K562 (cell line): ENCODE data around the gene TRIM71. TPM values are rescaled to one million over a fixed set of nuclear protein-coding genes. Genes with fewer than 3 reads are reported as not detected.

Source experiments
- ATAC-seq: fragments of 200-7000 bp; cut with Tn5 transposase; 3 replicates; pipeline ENCODE4 v1.9.1; 2020; ENCODE audit warnings: moderate library complexity
- BruUV-seq: library from RNA; stranded (reverse); fragments of 400-500 nt; replicated peaks from 2 replicates; lab custom pipeline; 2021; lab: Mats Ljungman, UMichigan
- CTCF ChIA-PET: fragments of 300-600 bp; formaldehyde crosslinking; extraction: SDS; loops from one replicate; lab custom pipeline; 2021; ENCODE audit warnings: low intra/inter-chr PET ratio; lab: Yijun Ruan, JAX
- POLR2A ChIA-PET: fragments of 300-600, 350-650 bp; sonication (Branson Sonifier 250); formaldehyde crosslinking; extraction: SDS; loops from one replicate; lab custom pipeline; 2021; ENCODE audit warnings: antibody characterized with exemption, inconsistent platforms; lab: Yijun Ruan, JAX
- DNase-seq, 4 experiments: peaks; one replicate each; pipeline versions ENCODE4 v3.0.0 to v3.0.0-alpha.2; 2011 to 2018; ENCODE audit warnings: low spot score in 3 of 4, mixed read lengths in 3 of 4; ENCODE audit errors: extremely low read depth in 1 of 4
- FAIRE-seq: peaks from 2 replicates; lab custom pipeline; 2011; peaks lifted over from hg19 to GRCh38; lab: Jason Lieb, UNC
- H2AFZ ChIP-seq: 2 replicates; pipeline ENCODE4 v1.6.0; 2011; ENCODE audit warnings: low read depth, low read length, control low read depth, inconsistent platforms
- H3K27ac ChIP-seq: fragments of 200-600 bp; 3 replicates; pipeline ENCODE4 v1.8.0; 2011; ENCODE audit warnings: low read depth, mild to moderate bottlenecking, control low read depth, inconsistent platforms, low read length, moderate library complexity, mixed read lengths; ENCODE audit errors: extremely low read depth
- H3K27me3 ChIP-seq, 2 experiments: fragments of 300-600 bp in 1 of 2; 2 replicates in 1 of 2; 3 replicates in 1 of 2; pipeline versions ENCODE4 v1.6.0 to v1.8.0; 2011; ENCODE audit warnings: inconsistent platforms in 2 of 2, low read length in 2 of 2, mild to moderate bottlenecking in 1 of 2, mixed read lengths in 1 of 2, moderate library complexity in 1 of 2; ENCODE audit not compliant: control insufficient read depth in 2 of 2, insufficient read depth in 2 of 2
- H3K36me3 ChIP-seq: fragments of 300-600 bp; 3 replicates; pipeline ENCODE4 v1.8.0; 2011; ENCODE audit warnings: mild to moderate bottlenecking, low read length, inconsistent platforms; ENCODE audit not compliant: control insufficient read depth, insufficient read depth
- H3K4me1 ChIP-seq, 2 experiments: fragments of 200-600 bp in 1 of 2; replicated peaks in 1 of 2; 2 replicates in 1 of 2; 3 replicates in 1 of 2; pipeline versions ENCODE4 v1.5.1 to v1.8.0; 2011; ENCODE audit warnings: inconsistent platforms in 2 of 2, low read length in 2 of 2, mild to moderate bottlenecking in 1 of 2, mixed read lengths in 1 of 2, moderate library complexity in 1 of 2; ENCODE audit not compliant: control insufficient read depth in 2 of 2, insufficient read depth in 2 of 2
- H3K4me2 ChIP-seq: 2 replicates; pipeline ENCODE4 v1.6.1; 2011; ENCODE audit warnings: low read length, control low read depth, inconsistent platforms, mixed read lengths; ENCODE audit not compliant: insufficient read depth
- H3K4me3 ChIP-seq: fragments of 200-600 bp; sonication (generic), shearing (Covaris generic); 2 replicates; pipeline ENCODE4 v1.5.1; 2016; ENCODE audit warnings: control low read depth, inconsistent platforms
- H3K79me2 ChIP-seq: fragments of 200-600 bp; 3 replicates; pipeline ENCODE4 v1.8.0; 2011; ENCODE audit warnings: low read length, inconsistent platforms; ENCODE audit not compliant: control insufficient read depth, insufficient read depth
- H3K9ac ChIP-seq, 2 experiments: 2 replicates each; pipeline versions ENCODE4 v1.6.0 to v1.6.1; 2011; ENCODE audit warnings: low read depth in 2 of 2, low read length in 2 of 2, control low read depth in 1 of 2, inconsistent platforms in 1 of 2, mild to moderate bottlenecking in 1 of 2, mixed read lengths in 1 of 2; ENCODE audit not compliant: insufficient read depth in 1 of 2
- H3K9me1 ChIP-seq: one replicate; pipeline ENCODE4 v1.6.0; 2011; ENCODE audit warnings: inconsistent platforms, mild to moderate bottlenecking, low read length, moderate library complexity; ENCODE audit not compliant: control insufficient read depth, insufficient read depth
- H3K9me3 ChIP-seq: replicated peaks from 2 replicates; pipeline ENCODE4 v1.5.1; 2011; ENCODE audit warnings: low read depth, low read length, inconsistent platforms; ENCODE audit not compliant: control insufficient read depth, insufficient read depth
- H4K20me1 ChIP-seq: replicated peaks from 2 replicates; pipeline ENCODE4 v1.6.1; 2011; ENCODE audit warnings: low read length, inconsistent platforms, mixed read lengths; ENCODE audit not compliant: control insufficient read depth, insufficient read depth
- ARNT ChIP-seq, 2 experiments: fragments of 450-650 bp; IDR thresholded peaks; 2 replicates each; pipeline ENCODE4 v1.6.1; 2016; ENCODE audit warnings: mild to moderate bottlenecking in 1 of 2
- CREBBP ChIP-seq: IDR thresholded peaks from one replicate; pipeline ENCODE4 v1.6.1; 2012; ENCODE audit warnings: low read depth, mild to moderate bottlenecking, control low read depth, inconsistent platforms, low read length
- MYNN ChIP-seq, 2 experiments: sonication (generic); formaldehyde crosslinking in 1 of 2; IDR thresholded peaks; 2 replicates each; pipeline versions ENCODE4 v1.5.0 to v1.6.1; 2016 to 2020; ENCODE audit warnings: antibody characterized with exemption in 1 of 2, missing genetic modification reagents in 1 of 2
- TEAD4 ChIP-seq, 2 experiments: sonication (generic) in 1 of 2; formaldehyde crosslinking in 1 of 2; IDR thresholded peaks; 2 replicates each; pipeline versions ENCODE4 v1.6.1 to v1.8.0; 2012 to 2022; ENCODE audit warnings: borderline replicate concordance in 1 of 2, inconsistent platforms in 1 of 2, low read length in 1 of 2, mild to moderate bottlenecking in 1 of 2, missing genetic modification reagents in 1 of 2
- ZNF780A ChIP-seq: fragments of 250-450 bp; sonication (Bioruptor Pico); IDR thresholded peaks from 2 replicates; pipeline ENCODE4 v1.5.0; 2021; ENCODE audit warnings: mild to moderate bottlenecking
- ZSCAN29 ChIP-seq: fragments of 450-650 bp; IDR thresholded peaks from 2 replicates; pipeline ENCODE4 v1.6.1; 2017
- WGBS: fragments of 100-300 bp; shearing (Covaris generic); methylation state at CpG from one replicate; pipeline ENCODE4 v1.1.6; 2016; ENCODE audit warnings: low coverage, mixed read lengths; ENCODE audit not compliant: insufficient coverage; ENCODE audit errors: missing lambda C conversion rate; 5-methylcytosine and 5-hydroxymethylcytosine counted together
- in situ Hi-C: fragments of 300-500 bp; cut with MboI; formaldehyde crosslinking; loops from 4 replicates; pipeline ENCODE4 v1.15.0; 2018; ENCODE audit warnings: inconsistent platforms, mixed read lengths
- intact Hi-C: fragments of 100-400 bp; cut with micrococcal nuclease; formaldehyde crosslinking; loops from 2 replicates; pipeline ENCODE4 v1.14.2; 2022
- polyA plus RNA-seq, 8 experiments: library from polyadenylated mRNA; depleted of rRNA in 4 of 8; stranded (reverse) in 5 of 8; unstranded in 3 of 8; fragments of >200 nt; fragmentation: Nextera tagmentation in 2 of 8; fragmentation: Illumina TruSeq in 1 of 8; extraction: Ambion mirVana in 2 of 8; extraction: Trizol in 1 of 8; gene quantifications; 2 replicates each; pipeline versions ENCODE4 v1.2.1 to v1.2.3, GENCODE V29; 2011 to 2014; ENCODE audit warnings: inconsistent platforms in 1 of 8, missing spikeins in 1 of 8
- total RNA-seq, 7 experiments: library from RNA; depleted of rRNA in 6 of 7; stranded (reverse); fragments of >200 nt in 6 of 7; fragmentation: Illumina TruSeq in 2 of 7; extraction: Trizol in 2 of 7; gene quantifications; 2 replicates each; pipeline versions ENCODE4 v1.2.1 to v1.2.3, GENCODE V29; 2011 to 2021; ENCODE audit warnings: low replicate concordance in 1 of 7
- TF ChIP-seq, protein P1 (sequence below): IDR thresholded peaks from 3 replicates; pipeline ENCODE4 v1.6.1; 2011; ENCODE audit warnings: borderline replicate concordance, mild to moderate bottlenecking; ENCODE audit not compliant: insufficient read length, insufficient read depth

Gene TRIM71
- total and polyA plus RNA-seq, 9 of the 15 experiments (the other 6 are each of a cell fraction or from before 2014, with no cell fraction given) = 0.04 to 0.11 TPM; not detected in 7

- BruUV-seq = no TSS peak
- ChIA-PET CTCF (interaction anchor here (0.6 kb wide), 1 partner anchor 67 kb away, joined by 3 read pairs; no protein-coding TSS in a partner anchor), POLR2A (interaction anchor here (1.0 to 2.6 kb wide), 3 partner anchors 16 to 27 kb away, joined by 3 to 6 read pairs (median 4); no protein-coding TSS in a partner anchor)
- no peak overlapping the region for H3K4me3 ChIP-seq
- no peak for TF ChIP-seq MYNN (IDR thresholded peaks at IDR 0.05)
- TF ChIP-seq MYNN (CRISPR knock-in tag; IDR thresholded peaks at IDR 0.05) = no peak
- no peak for TF ChIP-seq TEAD4 (IDR thresholded peaks at IDR 0.05; ENCODE audit: low read length)
- TF ChIP-seq TEAD4 (CRISPR knock-in tag; IDR thresholded peaks at IDR 0.05; ENCODE audit: borderline replicate concordance) = no peak
- TF ChIP-seq ZSCAN29 = no peak
- TF ChIP-seq ARNT (IDR thresholded peaks at IDR 0.05) = no peak
- TF ChIP-seq ZNF780A = no peak
- TF ChIP-seq, protein P1, sequence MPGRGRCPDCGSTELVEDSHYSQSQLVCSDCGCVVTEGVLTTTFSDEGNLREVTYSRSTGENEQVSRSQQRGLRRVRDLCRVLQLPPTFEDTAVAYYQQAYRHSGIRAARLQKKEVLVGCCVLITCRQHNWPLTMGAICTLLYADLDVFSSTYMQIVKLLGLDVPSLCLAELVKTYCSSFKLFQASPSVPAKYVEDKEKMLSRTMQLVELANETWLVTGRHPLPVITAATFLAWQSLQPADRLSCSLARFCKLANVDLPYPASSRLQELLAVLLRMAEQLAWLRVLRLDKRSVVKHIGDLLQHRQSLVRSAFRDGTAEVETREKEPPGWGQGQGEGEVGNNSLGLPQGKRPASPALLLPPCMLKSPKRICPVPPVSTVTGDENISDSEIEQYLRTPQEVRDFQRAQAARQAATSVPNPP = no peak
- TF ChIP-seq CREBBP = no peak
- no peaks in the 10 kb centered on the region for H3K9me1 ChIP-seq
- H3K9ac ChIP-seq = no peak overlapping the region
- H3K27ac ChIP-seq = no peak overlapping the region
- FAIRE-seq = no peak
- no peaks in the 10 kb centered on the region for H4K20me1 ChIP-seq
- peaks cover 62 to 74% of the 10 kb centered on the region in 2 experiments for H3K27me3 ChIP-seq
- H2AFZ ChIP-seq = no peak overlapping the region
- no peaks in the 10 kb centered on the region for H3K4me1 ChIP-seq
- in situ Hi-C loops (no loop called here), intact Hi-C loops (no loop called here)
- H3K9me3 ChIP-seq = no peaks in the 10 kb centered on the region
- no peaks in the 10 kb centered on the region for H3K36me3 ChIP-seq
- no peak for ATAC-seq
- DNase-seq = no peak
- 0% methylated on average over 4 of the region's 4 CpGs for WGBS
- H3K79me2 ChIP-seq = no peaks in the 10 kb centered on the region
- H3K4me2 ChIP-seq = no peak overlapping the region
Observed at GRCh38 chr3:32836601-32837000, 18.8 kb downstream of the TRIM71 start.
